MM.1S (cell line): Measurements from ENCODE around the gene HPS4.

Experiments used
- EZH2phosphoT487 ChIP-seq: fragments of 300-600 bp; sonication (generic); IDR thresholded peaks from 2 replicates; pipeline ENCODE4 v1.6.1; 2018; ENCODE audit warnings: antibody characterized with exemption, low read length
- TF ChIP-seq, protein P1 (sequence below): fragments of 300-600 bp; sonication (generic); IDR thresholded peaks from 2 replicates; pipeline ENCODE4 v1.5.1; 2016; ENCODE audit warnings: antibody characterized with exemption, low read length, mixed read lengths

DNA sequence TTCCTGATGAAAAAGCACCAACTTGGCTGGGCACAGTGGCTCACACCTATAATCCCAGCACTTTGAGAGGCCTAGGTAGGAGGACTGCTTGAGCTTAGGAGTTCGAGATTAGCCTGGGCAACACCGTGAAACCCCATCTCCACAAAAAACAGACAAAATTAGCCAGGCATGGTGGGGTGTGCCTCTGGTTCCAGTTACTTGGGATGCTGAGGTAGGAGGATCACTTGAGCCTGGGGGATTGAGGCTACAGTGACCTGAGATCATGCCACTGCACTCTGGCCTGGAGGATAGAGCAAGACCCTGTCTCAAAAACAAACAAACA, 3.0 kb downstream of the HPS4 start:
- no peak for TF ChIP-seq EZH2phosphoT487
- TF ChIP-seq, protein P1, sequence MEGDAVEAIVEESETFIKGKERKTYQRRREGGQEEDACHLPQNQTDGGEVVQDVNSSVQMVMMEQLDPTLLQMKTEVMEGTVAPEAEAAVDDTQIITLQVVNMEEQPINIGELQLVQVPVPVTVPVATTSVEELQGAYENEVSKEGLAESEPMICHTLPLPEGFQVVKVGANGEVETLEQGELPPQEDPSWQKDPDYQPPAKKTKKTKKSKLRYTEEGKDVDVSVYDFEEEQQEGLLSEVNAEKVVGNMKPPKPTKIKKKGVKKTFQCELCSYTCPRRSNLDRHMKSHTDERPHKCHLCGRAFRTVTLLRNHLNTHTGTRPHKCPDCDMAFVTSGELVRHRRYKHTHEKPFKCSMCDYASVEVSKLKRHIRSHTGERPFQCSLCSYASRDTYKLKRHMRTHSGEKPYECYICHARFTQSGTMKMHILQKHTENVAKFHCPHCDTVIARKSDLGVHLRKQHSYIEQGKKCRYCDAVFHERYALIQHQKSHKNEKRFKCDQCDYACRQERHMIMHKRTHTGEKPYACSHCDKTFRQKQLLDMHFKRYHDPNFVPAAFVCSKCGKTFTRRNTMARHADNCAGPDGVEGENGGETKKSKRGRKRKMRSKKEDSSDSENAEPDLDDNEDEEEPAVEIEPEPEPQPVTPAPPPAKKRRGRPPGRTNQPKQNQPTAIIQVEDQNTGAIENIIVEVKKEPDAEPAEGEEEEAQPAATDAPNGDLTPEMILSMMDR = no peak
